ENCODE data around the gene ENO3. TPM values are rescaled to one million over a fixed set of nuclear protein-coding genes. Genes with fewer than 3 reads are reported as not detected.
A peak's percentile ranks its signal among the peaks of the same experiment; 100 is the strongest.

Gene ENO3
- total RNA-seq, 2 experiments from 2014 or later = 14.6 to 79.4 TPM

DNA sequence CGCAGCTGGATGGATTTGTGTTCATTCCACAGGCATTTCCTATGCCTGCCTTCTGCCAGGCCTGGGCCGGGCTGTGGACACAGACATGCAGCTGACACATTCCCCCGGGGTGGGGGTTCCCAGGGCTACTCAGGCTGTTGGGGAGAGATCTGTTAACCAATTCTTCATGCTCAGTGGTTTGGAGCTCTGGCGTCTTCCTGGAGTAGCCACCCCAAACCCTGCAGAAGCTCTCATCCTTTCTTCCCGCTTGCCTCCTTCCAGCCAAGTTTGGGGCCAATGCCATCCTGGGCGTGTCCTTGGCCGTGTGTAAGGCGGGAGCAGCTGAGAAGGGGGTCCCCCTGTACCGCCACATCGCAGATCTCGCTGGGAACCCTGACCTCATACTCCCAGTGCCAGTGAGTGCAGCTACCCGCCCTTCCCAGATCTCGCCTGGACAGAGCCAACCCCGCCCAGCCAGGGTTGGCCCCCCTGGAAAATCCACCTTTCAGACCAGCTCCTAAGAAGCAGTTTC, 2.6 kb downstream of the ENO3 start:
- Histone ChIP-seq H3K9me3 (ENCODE audit: low read length) (no peaks in the 10 kb centered on the region), H3K27ac (ENCODE audit: low read depth, low read length, poor library complexity, severe bottlenecking) (no peak overlapping the region), H2AFZ (ENCODE audit: low read length) (no peak overlapping the region), H3K36me3 (ENCODE audit: insufficient read depth, low read length) (peaks cover 4% of the 10 kb centered on the region; the same call in 1 of the 2 replicates), H3K79me2 (ENCODE audit: insufficient read depth, low read depth, low read length) (no peaks in the 10 kb centered on the region; the same call in 1 of the 2 replicates), H3K4me2 (ENCODE audit: low read length) (no peak overlapping the region), H3K9me2 (ENCODE audit: insufficient read depth, low read length) (no peaks in the 10 kb centered on the region), H4K20me1 (ENCODE audit: insufficient read depth, low read length) (no peaks in the 10 kb centered on the region), H3K4me3 (ENCODE audit: low read depth, low read length, poor library complexity, severe bottlenecking) (no peak overlapping the region), H3K4me1 (ENCODE audit: insufficient read depth, low read length, poor library complexity, severe bottlenecking) (peaks cover 26% of the 10 kb centered on the region)
- ChIA-PET POLR2A (interaction anchor here (0.6 to 5.9 kb wide), 4 partner anchors 14 to 527 kb away, joined by 3 to 51 read pairs (median 10); partner anchors contain the start of genes RNF167, SLC25A11 and SPAG7), CTCF (ENCODE audit: unreplicated experiment) (no interaction called here)
- no TSS peak for BruUV-seq (replicated peaks)
- intact Hi-C loops (cut with micrococcal nuclease; ENCODE audit: unreplicated experiment) = no loop called here
- DNase-seq (ENCODE audit: low spot score) = no peak
- TF ChIP-seq EZH2phosphoT487 (IDR thresholded peaks at IDR 0.05; ENCODE audit: borderline replicate concordance, low read depth, low read length) = no peak
- TF ChIP-seq, protein P1, sequence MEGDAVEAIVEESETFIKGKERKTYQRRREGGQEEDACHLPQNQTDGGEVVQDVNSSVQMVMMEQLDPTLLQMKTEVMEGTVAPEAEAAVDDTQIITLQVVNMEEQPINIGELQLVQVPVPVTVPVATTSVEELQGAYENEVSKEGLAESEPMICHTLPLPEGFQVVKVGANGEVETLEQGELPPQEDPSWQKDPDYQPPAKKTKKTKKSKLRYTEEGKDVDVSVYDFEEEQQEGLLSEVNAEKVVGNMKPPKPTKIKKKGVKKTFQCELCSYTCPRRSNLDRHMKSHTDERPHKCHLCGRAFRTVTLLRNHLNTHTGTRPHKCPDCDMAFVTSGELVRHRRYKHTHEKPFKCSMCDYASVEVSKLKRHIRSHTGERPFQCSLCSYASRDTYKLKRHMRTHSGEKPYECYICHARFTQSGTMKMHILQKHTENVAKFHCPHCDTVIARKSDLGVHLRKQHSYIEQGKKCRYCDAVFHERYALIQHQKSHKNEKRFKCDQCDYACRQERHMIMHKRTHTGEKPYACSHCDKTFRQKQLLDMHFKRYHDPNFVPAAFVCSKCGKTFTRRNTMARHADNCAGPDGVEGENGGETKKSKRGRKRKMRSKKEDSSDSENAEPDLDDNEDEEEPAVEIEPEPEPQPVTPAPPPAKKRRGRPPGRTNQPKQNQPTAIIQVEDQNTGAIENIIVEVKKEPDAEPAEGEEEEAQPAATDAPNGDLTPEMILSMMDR (conservative IDR thresholded peaks at IDR 0.05; ENCODE audit: low read length) = no peak

DNA sequence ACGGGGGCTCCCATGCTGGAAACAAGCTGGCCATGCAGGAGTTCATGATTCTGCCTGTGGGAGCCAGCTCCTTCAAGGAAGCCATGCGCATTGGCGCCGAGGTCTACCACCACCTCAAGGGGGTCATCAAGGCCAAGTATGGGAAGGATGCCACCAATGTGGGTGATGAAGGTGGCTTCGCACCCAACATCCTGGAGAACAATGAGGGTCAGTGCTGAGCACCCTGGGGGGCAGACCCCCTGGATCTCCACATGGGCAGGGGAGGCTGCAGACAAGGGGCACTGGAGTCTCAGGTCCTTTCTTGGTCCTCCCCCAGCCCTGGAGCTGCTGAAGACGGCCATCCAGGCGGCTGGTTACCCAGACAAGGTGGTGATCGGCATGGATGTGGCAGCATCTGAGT, 4.2 kb downstream of the ENO3 start:
- peaks cover 27% of the 10 kb centered on the region for H3K4me1 ChIP-seq (ENCODE audit: insufficient read depth, low read length, poor library complexity, severe bottlenecking)
- peaks cover 8% of the 10 kb centered on the region; the same call in 1 of the 2 replicates for H3K36me3 ChIP-seq (ENCODE audit: insufficient read depth, low read length)
- ChIA-PET CTCF (ENCODE audit: unreplicated experiment) (no interaction called here), POLR2A (interaction anchor here (0.7 to 5.9 kb wide), 2 partner anchors 12 to 15 kb away, joined by 3 to 51 read pairs; partner anchors contain the start of genes RNF167, SLC25A11 and SPAG7)
- no peak overlapping the region for H3K4me3 ChIP-seq (ENCODE audit: low read depth, low read length, poor library complexity, severe bottlenecking)
- no peaks in the 10 kb centered on the region for H3K9me3 ChIP-seq (ENCODE audit: low read length)
- intact Hi-C loops (cut with micrococcal nuclease; ENCODE audit: unreplicated experiment) = no loop called here
- TF ChIP-seq EZH2phosphoT487 (IDR thresholded peaks at IDR 0.05; ENCODE audit: borderline replicate concordance, low read depth, low read length) = no peak
- TF ChIP-seq, protein P1 (conservative IDR thresholded peaks at IDR 0.05; ENCODE audit: low read length) = no peak
- H3K27ac ChIP-seq (ENCODE audit: low read depth, low read length, poor library complexity, severe bottlenecking) = no peak overlapping the region
- no peak for DNase-seq (ENCODE audit: low spot score)
- no peaks in the 10 kb centered on the region for H4K20me1 ChIP-seq (ENCODE audit: insufficient read depth, low read length)
- no peak overlapping the region for H3K4me2 ChIP-seq (ENCODE audit: low read length)
- H3K79me2 ChIP-seq (ENCODE audit: insufficient read depth, low read depth, low read length) = no peaks in the 10 kb centered on the region; the same call in 1 of the 2 replicates
- H2AFZ ChIP-seq (ENCODE audit: low read length) = no peak overlapping the region
- no TSS peak for BruUV-seq (replicated peaks)
- H3K9me2 ChIP-seq (ENCODE audit: insufficient read depth, low read length) = no peaks in the 10 kb centered on the region

DNA sequence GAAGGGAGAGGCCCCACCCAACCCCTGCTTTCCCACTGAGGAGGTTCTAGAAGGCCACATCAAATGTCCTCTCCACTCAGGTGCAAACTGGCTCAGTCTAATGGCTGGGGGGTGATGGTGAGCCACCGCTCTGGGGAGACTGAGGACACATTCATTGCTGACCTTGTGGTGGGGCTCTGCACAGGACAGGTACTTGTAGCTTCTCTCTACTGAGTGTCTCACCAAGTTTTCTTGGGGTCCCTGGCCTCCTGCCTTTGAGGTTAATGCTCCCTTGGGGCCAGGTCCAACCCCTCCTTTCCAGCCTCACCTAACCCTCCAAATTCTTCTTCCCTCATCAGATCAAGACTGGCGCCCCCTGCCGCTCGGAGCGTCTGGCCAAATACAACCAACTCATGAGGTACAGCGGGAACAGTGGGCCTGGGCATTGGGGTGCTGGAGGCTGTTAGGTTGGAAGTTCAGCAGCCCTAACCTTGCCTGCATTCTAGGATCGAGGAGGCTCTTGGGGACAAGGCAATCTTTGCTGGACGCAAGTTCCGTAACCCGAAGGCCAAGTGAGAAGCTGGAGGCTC, 5.7 kb downstream of the ENO3 start:
- POLR2A ChIA-PET = interaction anchor here (2.0 kb wide), 1 partner anchor 10 kb away, joined by 8 read pairs; the partner anchor contains the start of gene SPAG7
- Histone ChIP-seq H3K4me2 (ENCODE audit: low read length) (no peak overlapping the region), H4K20me1 (ENCODE audit: insufficient read depth, low read length) (no peaks in the 10 kb centered on the region), H3K9me2 (ENCODE audit: insufficient read depth, low read length) (no peaks in the 10 kb centered on the region), H2AFZ (ENCODE audit: low read length) (no peak overlapping the region), H3K4me3 (ENCODE audit: low read depth, low read length, poor library complexity, severe bottlenecking) (no peak overlapping the region), H3K27ac (ENCODE audit: low read depth, low read length, poor library complexity, severe bottlenecking) (no peak overlapping the region), H3K4me1 (ENCODE audit: insufficient read depth, low read length, poor library complexity, severe bottlenecking) (peaks cover 12% of the 10 kb centered on the region), H3K9me3 (ENCODE audit: low read length) (no peaks in the 10 kb centered on the region), H3K79me2 (ENCODE audit: insufficient read depth, low read depth, low read length) (no peaks in the 10 kb centered on the region), H3K36me3 (ENCODE audit: insufficient read depth, low read length) (peaks cover 14% of the 10 kb centered on the region)
- DNase-seq (ENCODE audit: low spot score) = peak; percentile 47
- BruUV-seq (replicated peaks) = no TSS peak
- TF ChIP-seq, protein P1 (conservative IDR thresholded peaks at IDR 0.05; ENCODE audit: low read length) = peak; percentile 79
- no peak for TF ChIP-seq EZH2phosphoT487 (IDR thresholded peaks at IDR 0.05; ENCODE audit: borderline replicate concordance, low read depth, low read length)
- CTCF ChIA-PET (ENCODE audit: unreplicated experiment) = no interaction called here
- intact Hi-C loops (cut with micrococcal nuclease; ENCODE audit: unreplicated experiment) = no loop called here

All from OCI-LY7 (cell line).